GM23248 (cell line): Measurements from ENCODE around the gene KAZALD1. TPM values are rescaled to one million over a fixed set of nuclear protein-coding genes. Genes with fewer than 3 reads are reported as not detected.

Source experiments
- DNase-seq: peaks from one replicate; pipeline ENCODE4 v3.0.0-alpha.2; 2015
- H2AFZ ChIP-seq: fragments of 200-600 bp; sonication (generic); 2 replicates; pipeline ENCODE4 v1.6.1; 2016; ENCODE audit warnings: antibody characterized with exemption
- H3F3A ChIP-seq: fragments of 200-600 bp; sonication (generic); 2 replicates; pipeline ENCODE4 v1.6.1; 2016; ENCODE audit warnings: mild to moderate bottlenecking, antibody characterized with exemption, mixed run types; ENCODE audit not compliant: insufficient read depth
- H3K27ac ChIP-seq: fragments of 200-600 bp; sonication (generic); 2 replicates; pipeline ENCODE4 v1.5.1; 2016; ENCODE audit warnings: mild to moderate bottlenecking
- H3K27me3 ChIP-seq: fragments of 200-600 bp; sonication (generic); replicated peaks from 2 replicates; pipeline ENCODE4 v1.6.1; 2016; ENCODE audit warnings: mild to moderate bottlenecking; ENCODE audit not compliant: insufficient read depth
- H3K36me3 ChIP-seq: fragments of 200-600 bp; sonication (generic); 2 replicates; pipeline ENCODE4 v1.6.1; 2016; ENCODE audit warnings: low read depth, mild to moderate bottlenecking
- H3K4me1 ChIP-seq: fragments of 200-600 bp; sonication (generic); 2 replicates; pipeline ENCODE4 v1.6.1; 2016; ENCODE audit warnings: mild to moderate bottlenecking; ENCODE audit not compliant: insufficient read depth
- H3K4me2 ChIP-seq: fragments of 200-600 bp; sonication (generic); one replicate; pipeline ENCODE4 v1.6.1; 2016; ENCODE audit warnings: mild to moderate bottlenecking; ENCODE audit not compliant: unreplicated experiment
- H3K4me3 ChIP-seq: fragments of 200-600 bp; sonication (generic); 2 replicates; pipeline ENCODE4 v1.5.1; 2016; ENCODE audit warnings: mild to moderate bottlenecking
- H3K79me2 ChIP-seq: fragments of 200-600 bp; sonication (generic); 2 replicates; pipeline ENCODE4 v1.6.1; 2016; ENCODE audit warnings: mild to moderate bottlenecking; ENCODE audit not compliant: insufficient read depth
- H3K9ac ChIP-seq: fragments of 200-600 bp; sonication (generic); 2 replicates; pipeline ENCODE4 v1.6.1; 2016; ENCODE audit warnings: mild to moderate bottlenecking
- H3K9me2 ChIP-seq: fragments of 200-600 bp; sonication (generic); 2 replicates; pipeline ENCODE4 v1.6.1; 2016; ENCODE audit warnings: mixed run types, mild to moderate bottlenecking, moderate library complexity; ENCODE audit not compliant: insufficient read depth
- H3K9me3 ChIP-seq: fragments of 200-600 bp; sonication (generic); one replicate; pipeline ENCODE4 v1.6.1; 2017; ENCODE audit warnings: low read depth
- H4K20me1 ChIP-seq: fragments of 200-600 bp; sonication (generic); 2 replicates; pipeline ENCODE4 v1.6.0; 2016; ENCODE audit not compliant: insufficient read depth
- EZH2 ChIP-seq: fragments of 200-600 bp; sonication (generic); IDR thresholded peaks from 2 replicates; pipeline ENCODE4 v1.6.1; 2018; ENCODE audit warnings: antibody characterized with exemption, mild to moderate bottlenecking; ENCODE audit not compliant: insufficient read depth, poor library complexity, severe bottlenecking
- EZH2phosphoT487 ChIP-seq: fragments of 200-600 bp; sonication (generic); IDR thresholded peaks from 2 replicates; pipeline ENCODE4 v1.6.1; 2018; ENCODE audit warnings: antibody characterized with exemption, moderate library complexity, mild to moderate bottlenecking, low read depth; ENCODE audit not compliant: insufficient read depth
- WGBS, 2 experiments: methylation state at CpG; one replicate each; pipeline ENCODE4 v1.1.6; 2015 to 2017; ENCODE audit warnings: low lambda C conversion rate in 2 of 2, low coverage in 1 of 2; ENCODE audit errors: missing lambda C conversion rate in 2 of 2; 5-methylcytosine and 5-hydroxymethylcytosine counted together
- in situ Hi-C: fragments of 300-500 bp; cut with MboI; formaldehyde crosslinking; loops from 2 replicates; pipeline ENCODE4 v1.15.0; 2020
- polyA plus RNA-seq: library from polyadenylated mRNA; unstranded; fragments of >200 nt; fragmentation: Nextera tagmentation; extraction: Ambion mirVana; gene quantifications from 2 replicates; pipeline ENCODE4 v1.2.1, GENCODE V29; 2016
- total RNA-seq: library from RNA; depleted of rRNA; stranded (reverse); fragments of >200 nt; shearing (Covaris generic); gene quantifications from 2 replicates; pipeline ENCODE4 v1.2.3, GENCODE V29; 2014

The KAZALD1 gene
- total and polyA plus RNA-seq, 2 experiments from 2014 or later: 34.4 to 62.6 TPM

DNA sequence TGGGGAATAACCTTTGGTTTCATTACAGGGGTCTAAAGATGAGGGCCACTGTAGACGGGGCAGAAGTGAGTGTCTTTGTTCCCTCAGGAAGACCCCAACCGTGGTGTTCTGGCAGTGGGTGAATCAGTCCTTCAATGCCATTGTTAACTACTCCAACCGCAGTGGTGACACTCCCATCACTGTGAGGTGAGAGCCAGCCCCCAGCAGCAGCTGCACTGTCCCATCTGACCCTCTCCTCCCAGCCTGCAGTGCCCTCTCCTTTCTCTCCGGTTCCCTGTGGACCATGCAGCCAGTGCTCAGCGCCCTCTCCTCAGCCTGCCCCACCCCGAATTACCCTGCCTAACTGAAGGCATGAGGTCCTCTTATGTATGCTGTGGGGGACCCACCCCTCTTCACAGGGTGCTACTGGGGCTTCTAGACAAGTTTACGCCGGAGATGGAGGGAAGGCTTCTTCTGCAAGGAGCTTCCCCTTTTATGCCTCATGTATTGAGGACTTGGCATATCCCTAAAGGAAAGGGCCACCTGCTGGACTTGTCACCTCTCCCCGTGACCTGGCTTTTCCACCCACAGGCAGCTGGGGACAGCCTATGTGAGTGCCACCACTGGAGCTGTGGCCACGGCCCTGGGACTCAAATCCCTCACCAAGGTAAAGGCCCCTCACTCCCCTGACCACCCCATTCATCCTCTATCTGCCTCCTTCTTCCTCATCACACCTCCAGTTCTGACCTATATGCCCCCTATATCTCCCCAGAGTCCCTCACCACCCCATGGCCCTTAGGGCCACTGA lies 25.7 kb upstream of the KAZALD1 start:
- TF ChIP-seq EZH2 (no peak), EZH2phosphoT487 (no peak)
- H3K4me3 ChIP-seq: no peak overlapping the region
- H3K27me3 ChIP-seq: no peaks in the 10 kb centered on the region
- no peak overlapping the region for H3K4me2 ChIP-seq
- peaks cover 29% of the 10 kb centered on the region for H3F3A ChIP-seq
- DNase-seq: no peak
- no peaks in the 10 kb centered on the region for H4K20me1 ChIP-seq
- peaks cover 35% of the 10 kb centered on the region for H3K36me3 ChIP-seq
- no peak overlapping the region for H3K9ac ChIP-seq
- no peaks in the 10 kb centered on the region for H3K9me2 ChIP-seq
- H3K9me3 ChIP-seq: no peaks in the 10 kb centered on the region
- no peak overlapping the region for H3K27ac ChIP-seq
- in situ Hi-C loops: no loop called here
- H2AFZ ChIP-seq: no peak overlapping the region
- H3K79me2 ChIP-seq: peaks cover 40% of the 10 kb centered on the region
- peaks cover 12% of the 10 kb centered on the region for H3K4me1 ChIP-seq
- WGBS, 2 experiments: 68 to 79% methylated on average over 9 to 10 of the region's 10 CpGs

DNA sequence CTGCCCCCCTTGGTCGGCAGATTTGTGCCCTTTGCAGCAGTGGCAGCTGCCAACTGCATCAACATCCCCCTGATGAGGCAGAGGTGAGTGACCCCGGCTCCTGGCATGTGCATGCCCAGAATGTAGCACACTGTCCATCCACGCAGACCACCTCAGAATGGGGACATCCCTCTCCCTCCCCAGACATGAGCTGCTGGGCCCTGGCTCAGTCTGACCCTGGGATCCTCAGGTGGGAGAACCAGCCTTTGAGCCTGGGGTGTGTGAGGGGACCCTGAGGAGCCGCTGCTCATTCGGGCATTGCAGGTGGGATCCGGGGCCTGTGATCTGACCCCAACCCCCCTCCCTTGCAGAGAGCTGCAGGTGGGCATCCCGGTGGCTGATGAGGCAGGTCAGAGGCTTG lies 25.1 kb upstream of the KAZALD1 start:
- no peak overlapping the region for H2AFZ ChIP-seq
- TF ChIP-seq EZH2phosphoT487 (no peak), EZH2 (no peak)

DNA sequence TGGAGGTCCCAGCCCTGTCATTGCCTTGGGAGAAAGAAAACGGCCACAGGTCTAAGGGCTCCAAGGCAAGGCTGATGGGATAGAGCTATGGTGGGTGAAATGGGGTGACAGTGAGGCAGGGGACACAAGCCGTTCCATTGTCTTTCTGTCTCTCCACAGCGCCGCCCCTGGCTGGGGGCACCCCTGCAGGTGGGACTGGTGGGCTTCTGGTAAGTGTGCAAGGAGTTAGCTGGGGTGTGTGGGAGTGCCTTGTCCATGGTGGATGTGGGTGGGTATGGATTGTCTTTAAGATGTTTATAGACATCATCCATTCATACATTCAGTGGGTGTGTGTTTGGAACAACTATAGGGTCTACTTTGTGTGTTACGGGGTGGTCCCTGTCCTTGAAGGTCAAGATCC lies 23.3 kb upstream of the KAZALD1 start:
- no peaks in the 10 kb centered on the region for H4K20me1 ChIP-seq

More for the DNA sequence above, 25.1 kb upstream of the KAZALD1 start:
- Histone ChIP-seq H4K20me1 (no peaks in the 10 kb centered on the region), H3K4me2 (no peak overlapping the region), H3K4me3 (no peak overlapping the region), H3K9me3 (no peaks in the 10 kb centered on the region), H3K9ac (no peak overlapping the region), H3K27ac (no peak overlapping the region), H3F3A (peaks cover 33% of the 10 kb centered on the region), H3K4me1 (peaks cover 12% of the 10 kb centered on the region), H3K79me2 (peaks cover 40% of the 10 kb centered on the region), H3K27me3 (no peaks in the 10 kb centered on the region), H3K36me3 (peaks cover 35% of the 10 kb centered on the region), H3K9me2 (no peaks in the 10 kb centered on the region)
- whole genome bisulfite sequencing, 2 experiments: 76 to 86% methylated on average over 6 to 7 of the region's 7 CpGs
- DNase-seq: no peak
- in situ Hi-C loops: no loop called here

DNA sequence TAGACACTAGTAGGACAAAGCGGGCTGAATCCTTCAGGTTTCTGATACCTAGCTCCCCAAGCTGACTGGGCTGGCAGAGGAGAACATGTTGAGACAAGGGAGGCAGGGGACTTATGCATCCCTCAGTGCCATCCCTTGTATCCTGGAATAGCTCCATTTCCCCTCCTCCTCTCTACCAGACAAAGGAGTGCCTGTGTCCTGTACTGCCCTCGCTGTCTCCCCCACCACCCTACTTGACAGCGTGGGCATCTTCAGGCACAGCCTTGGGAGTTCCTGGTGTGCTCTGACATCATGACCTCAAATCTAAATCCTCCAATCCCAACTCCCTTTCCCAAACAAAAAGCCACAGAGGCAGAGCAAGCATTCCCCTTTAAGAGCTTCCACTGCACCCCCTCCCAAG lies 21.7 kb upstream of the KAZALD1 start:
- in situ Hi-C loops: no loop called here
- Histone ChIP-seq H3K9me3 (no peaks in the 10 kb centered on the region), H3K4me1 (peaks cover 13% of the 10 kb centered on the region), H3K9ac (no peak overlapping the region), H3K79me2 (peaks cover 19% of the 10 kb centered on the region), H3K9me2 (no peaks in the 10 kb centered on the region), H3K27me3 (no peaks in the 10 kb centered on the region), H2AFZ (no peak overlapping the region), H3K4me3 (no peak overlapping the region), H4K20me1 (no peaks in the 10 kb centered on the region), H3K4me2 (no peak overlapping the region), H3K27ac (no peak overlapping the region), H3F3A (peaks cover 44% of the 10 kb centered on the region), H3K36me3 (peaks cover 30% of the 10 kb centered on the region)
- 92 to 100% methylated on average over 3 of the region's 3 CpGs for WGBS, 2 experiments
- DNase-seq: no peak
- TF ChIP-seq EZH2phosphoT487 (no peak), EZH2 (no peak)

More for the DNA sequence above, 23.3 kb upstream of the KAZALD1 start:
- peaks cover 16% of the 10 kb centered on the region for H3K4me1 ChIP-seq
- H3K27me3 ChIP-seq: no peaks in the 10 kb centered on the region
- H2AFZ ChIP-seq: no peak overlapping the region
- H3K9me3 ChIP-seq: no peaks in the 10 kb centered on the region
- no peak overlapping the region for H3K4me2 ChIP-seq
- no peak overlapping the region for H3K4me3 ChIP-seq
- 55 to 57% methylated on average over 5 of the region's 5 CpGs for WGBS, 2 experiments
- H3K9me2 ChIP-seq: no peaks in the 10 kb centered on the region
- no peak overlapping the region for H3K9ac ChIP-seq
- TF ChIP-seq EZH2phosphoT487 (no peak), EZH2 (no peak)
- DNase-seq: no peak
- H3F3A ChIP-seq: peaks cover 38% of the 10 kb centered on the region
- peaks cover 34% of the 10 kb centered on the region for H3K79me2 ChIP-seq
- peaks cover 35% of the 10 kb centered on the region for H3K36me3 ChIP-seq
- in situ Hi-C loops: no loop called here
- H3K27ac ChIP-seq: no peak overlapping the region
